Right cardiac atrium (tissue), 5 donors: Measurements from ENCODE around the gene MADCAM1. TPM values are rescaled to one million over a fixed set of nuclear protein-coding genes. Genes with fewer than 3 reads are reported as not detected.

Source experiments
- ATAC-seq, 2 donors: fragments of 200-7000 bp; cut with Tn5 transposase; one replicate each; pipeline versions ENCODE4 v1.8.0 to v1.9.1; 2020; ENCODE audit warnings: moderate library complexity in 2 of 2, mild to moderate bottlenecking in 1 of 2
- DNase-seq, 3 donors: peaks; one replicate each; pipeline ENCODE4 v3.0.0-alpha.2; 2020
- H3K27ac ChIP-seq: one replicate; pipeline ENCODE4 v1.5.1; 2013; ENCODE audit warnings: mild to moderate bottlenecking, low read length, control low read depth, moderate library complexity
- H3K27me3 ChIP-seq: one replicate; pipeline ENCODE4 v1.6.1; 2013; ENCODE audit not compliant: control insufficient read depth, insufficient read depth
- H3K4me1 ChIP-seq: one replicate; pipeline ENCODE4 v1.6.1; 2013; ENCODE audit warnings: low read length; ENCODE audit not compliant: control insufficient read depth, insufficient read depth
- H3K4me3 ChIP-seq: one replicate; pipeline ENCODE4 v1.5.1; 2013; ENCODE audit warnings: low read length, control low read depth
- H3K9me3 ChIP-seq: one replicate; pipeline ENCODE4 v1.6.1; 2013; ENCODE audit warnings: low read length; ENCODE audit not compliant: control insufficient read depth
- WGBS: extraction: QIAGEN DNeasy Blood & Tissue Kit; methylation state at CpG from one replicate; pipeline ENCODE4 v1.1.7; 2013; 5-methylcytosine and 5-hydroxymethylcytosine counted together
- intact Hi-C, 4 donors: fragments of 100-400 bp; cut with DNase I; formaldehyde crosslinking; loops; one replicate each; pipeline versions ENCODE4 v1.11.0 to v1.14.0; 2022 to 2023
- polyA plus RNA-seq: library from polyadenylated mRNA; stranded (reverse); fragments of 200-250 nt; gene quantifications from one replicate; pipeline ENCODE4 v1.2.3, GENCODE V29; 2013
- total RNA-seq, 4 donors: library from RNA; stranded (reverse); fragmentation: NEBNext Ultra II Directional; extraction: Animal tissue kit (Norgen Biotek cat#: 25700); gene quantifications; one replicate each; pipeline ENCODE4 v1.2.1, GENCODE V29; 2021
- donor health status: healthy with polysubstance abuse.
- donor health status: DM: no; HTN: yes; CAD: no.
- donor health status: DM: no; HTN: no; CAD: no.
- donor health status: DM: no; HTN: yes; CAD: no; lungs with severe emphysema.
- donor health status: DM: yes; HTN: yes; CAD: no.

The MADCAM1 gene
- total and polyA plus RNA-seq, 5 donors, result 0.27 to 0.59 (median 0.34) TPM

DNA sequence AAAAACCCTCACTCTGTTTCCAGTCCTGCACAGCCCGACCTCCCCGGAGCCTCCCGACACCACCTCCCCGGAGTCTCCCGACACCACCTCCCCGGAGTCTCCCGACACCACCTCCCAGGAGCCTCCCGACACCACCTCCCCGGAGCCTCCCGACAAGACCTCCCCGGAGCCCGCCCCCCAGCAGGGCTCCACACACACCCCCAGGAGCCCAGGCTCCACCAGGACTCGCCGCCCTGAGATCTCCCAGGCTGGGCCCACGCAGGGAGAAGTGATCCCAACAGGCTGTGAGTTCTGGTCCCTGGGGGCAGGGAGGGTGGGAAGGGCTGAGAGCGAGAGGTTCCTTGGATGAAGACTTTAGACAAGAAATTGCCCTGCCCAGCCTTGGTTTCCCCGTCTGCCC lies 5.4 kb downstream of the MADCAM1 start:
- Histone ChIP-seq H3K27me3 (no peaks in the 10 kb centered on the region), H3K4me3 (no peak overlapping the region), H3K9me3 (no peaks in the 10 kb centered on the region), H3K27ac (no peak overlapping the region), H3K4me1 (no peaks in the 10 kb centered on the region)
- WGBS, result 84% methylated on average over 17 of the region's 17 CpGs
- intact Hi-C loops, result no loop called here
- no peak for ATAC-seq
- DNase-seq, result peak in 2 of 3 donors; percentile 37 to 54

DNA sequence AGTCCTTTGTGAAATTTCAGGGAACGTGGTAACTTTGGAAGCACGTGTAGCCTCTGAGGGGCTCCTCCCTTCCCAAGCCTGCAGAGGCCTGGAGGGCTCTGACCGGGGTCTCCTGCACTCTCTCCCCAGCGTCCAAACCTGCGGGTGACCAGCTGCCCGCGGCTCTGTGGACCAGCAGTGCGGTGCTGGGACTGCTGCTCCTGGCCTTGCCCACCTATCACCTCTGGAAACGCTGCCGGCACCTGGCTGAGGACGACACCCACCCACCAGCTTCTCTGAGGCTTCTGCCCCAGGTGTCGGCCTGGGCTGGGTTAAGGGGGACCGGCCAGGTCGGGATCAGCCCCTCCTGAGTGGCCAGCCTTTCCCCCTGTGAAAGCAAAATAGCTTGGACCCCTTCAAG lies 8.3 kb downstream of the MADCAM1 start:
- DNase-seq (peak in 2 of 3 donors; percentile 46 to 58), ATAC-seq (no peak)
- WGBS, result 89% methylated on average over 14 of the region's 14 CpGs
- Histone ChIP-seq H3K9me3 (no peaks in the 10 kb centered on the region), H3K27me3 (no peaks in the 10 kb centered on the region), H3K4me1 (no peaks in the 10 kb centered on the region), H3K27ac (no peak overlapping the region), H3K4me3 (no peak overlapping the region)
- intact Hi-C loops, result no loop called here

DNA sequence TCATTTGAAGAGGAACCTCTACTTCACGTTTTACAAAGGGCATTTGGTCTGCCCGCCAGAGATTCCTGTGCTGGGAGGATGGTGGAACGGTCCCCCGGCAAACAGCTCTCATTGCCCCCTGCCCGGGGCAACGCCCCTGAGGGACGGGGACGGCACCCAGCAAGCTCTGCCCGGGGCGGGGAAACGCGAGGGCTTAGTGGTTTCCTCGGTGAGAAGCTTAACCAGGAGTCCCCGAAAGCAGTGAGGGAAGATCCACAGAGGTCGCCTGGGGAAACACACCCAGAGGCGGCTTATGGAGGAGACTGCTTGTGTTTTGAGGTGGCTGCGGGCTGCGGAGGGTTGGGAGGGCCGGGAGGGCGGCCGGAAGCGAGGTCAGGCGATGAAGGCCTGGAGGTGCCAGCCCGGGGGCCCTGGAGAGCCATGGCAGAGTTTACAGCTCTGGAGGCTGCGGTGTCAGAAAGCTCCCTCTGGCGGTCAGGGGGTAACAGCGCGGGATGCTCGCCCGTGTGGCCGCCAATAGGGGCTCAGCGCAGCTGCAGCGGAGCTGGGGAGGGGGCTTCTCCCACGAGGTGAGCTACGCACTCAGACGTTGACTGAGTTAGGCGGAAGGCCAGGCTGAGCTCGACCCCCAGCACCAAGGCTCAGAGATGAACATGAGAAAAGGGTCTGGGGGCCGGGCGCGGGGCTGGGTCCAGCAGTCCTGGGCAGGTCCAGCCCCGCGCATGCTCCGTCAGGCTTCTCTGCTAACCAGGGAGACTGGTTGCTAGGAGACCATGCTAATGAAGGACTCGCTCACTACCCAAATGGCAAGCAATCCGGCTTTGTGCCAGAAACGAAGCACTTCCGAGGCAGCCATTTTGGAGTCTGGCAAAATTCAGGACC lies 10.4 kb downstream of the MADCAM1 start:
- DNase-seq, result peak; percentile 98 to 99 (median 99)
- Histone ChIP-seq H3K4me1 (no peaks in the 10 kb centered on the region), H3K27me3 (no peaks in the 10 kb centered on the region), H3K9me3 (no peaks in the 10 kb centered on the region), H3K4me3 (peak overlapping the region; percentile 57), H3K27ac (peak overlapping the region; percentile 84)
- intact Hi-C loops, result no loop called here
- 4% methylated on average over 48 of the region's 48 CpGs for WGBS
- peak; percentile 91 to 94 for ATAC-seq

DNA sequence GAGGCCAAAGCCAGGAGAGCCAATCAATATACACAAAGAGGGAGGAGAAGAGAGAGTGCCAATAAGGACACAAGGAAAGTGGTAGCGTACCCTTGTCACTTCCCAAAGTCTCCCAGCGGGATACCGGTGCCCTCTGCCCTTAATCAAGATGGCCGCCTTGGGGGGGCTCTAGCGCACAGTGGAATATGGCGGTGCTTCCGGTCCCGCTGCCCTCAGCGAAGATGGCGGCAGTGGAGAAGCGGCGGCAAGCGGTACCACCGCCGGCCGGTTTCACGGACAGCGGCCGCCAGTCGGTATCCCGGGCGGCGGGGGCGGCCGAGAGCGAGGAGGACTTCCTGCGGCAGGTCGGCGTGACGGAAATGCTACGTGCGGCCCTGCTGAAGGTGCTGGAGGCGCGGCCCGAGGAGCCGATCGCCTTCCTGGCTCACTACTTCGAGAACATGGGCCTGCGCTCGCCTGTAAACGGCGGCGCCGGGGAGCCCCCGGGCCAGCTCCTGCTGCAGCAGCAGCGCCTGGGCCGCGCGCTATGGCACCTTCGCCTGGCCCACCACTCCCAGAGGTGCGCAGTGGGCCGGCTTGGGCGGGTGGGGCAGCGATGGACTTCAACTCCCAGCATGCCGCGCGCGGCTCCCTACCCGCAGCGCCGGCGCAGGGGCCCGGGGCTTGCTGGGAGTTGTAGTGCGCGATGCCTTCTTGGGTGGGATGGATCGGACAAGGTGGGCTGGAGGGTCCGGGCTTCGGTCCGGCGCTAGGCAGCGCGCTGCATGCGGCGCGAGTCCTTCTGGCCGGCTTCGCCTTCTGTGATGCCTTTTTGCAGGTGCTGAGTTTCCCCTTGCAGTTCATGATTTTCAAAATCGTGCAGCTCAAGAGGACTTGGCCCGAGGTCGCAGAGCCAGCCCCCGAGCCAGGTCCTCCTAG lies 11.3 kb downstream of the MADCAM1 start, which contains the start of gene TPGS1:
Gene TPGS1 (plus strand): TSS at position 212 of the 918 bp plus-strand sequence. CDS start 10 bp downstream, at position 222.
- H3K4me1 ChIP-seq, result no peaks in the 10 kb centered on the region
- intact Hi-C loops, result no loop called here
- peak within 1 kb of the TSS; percentile 57 for H3K4me3 ChIP-seq
- H3K27ac ChIP-seq, result peak within 1 kb of the TSS; percentile 84
- no peaks in the 10 kb centered on the region for H3K27me3 ChIP-seq
- peak; percentile 92 to 94 for ATAC-seq
- H3K9me3 ChIP-seq, result no peaks in the 10 kb centered on the region
- peak; percentile 79 to 97 (median 96) for DNase-seq
- WGBS, result under 1% methylated on average over 81 of the region's 81 CpGs

DNA sequence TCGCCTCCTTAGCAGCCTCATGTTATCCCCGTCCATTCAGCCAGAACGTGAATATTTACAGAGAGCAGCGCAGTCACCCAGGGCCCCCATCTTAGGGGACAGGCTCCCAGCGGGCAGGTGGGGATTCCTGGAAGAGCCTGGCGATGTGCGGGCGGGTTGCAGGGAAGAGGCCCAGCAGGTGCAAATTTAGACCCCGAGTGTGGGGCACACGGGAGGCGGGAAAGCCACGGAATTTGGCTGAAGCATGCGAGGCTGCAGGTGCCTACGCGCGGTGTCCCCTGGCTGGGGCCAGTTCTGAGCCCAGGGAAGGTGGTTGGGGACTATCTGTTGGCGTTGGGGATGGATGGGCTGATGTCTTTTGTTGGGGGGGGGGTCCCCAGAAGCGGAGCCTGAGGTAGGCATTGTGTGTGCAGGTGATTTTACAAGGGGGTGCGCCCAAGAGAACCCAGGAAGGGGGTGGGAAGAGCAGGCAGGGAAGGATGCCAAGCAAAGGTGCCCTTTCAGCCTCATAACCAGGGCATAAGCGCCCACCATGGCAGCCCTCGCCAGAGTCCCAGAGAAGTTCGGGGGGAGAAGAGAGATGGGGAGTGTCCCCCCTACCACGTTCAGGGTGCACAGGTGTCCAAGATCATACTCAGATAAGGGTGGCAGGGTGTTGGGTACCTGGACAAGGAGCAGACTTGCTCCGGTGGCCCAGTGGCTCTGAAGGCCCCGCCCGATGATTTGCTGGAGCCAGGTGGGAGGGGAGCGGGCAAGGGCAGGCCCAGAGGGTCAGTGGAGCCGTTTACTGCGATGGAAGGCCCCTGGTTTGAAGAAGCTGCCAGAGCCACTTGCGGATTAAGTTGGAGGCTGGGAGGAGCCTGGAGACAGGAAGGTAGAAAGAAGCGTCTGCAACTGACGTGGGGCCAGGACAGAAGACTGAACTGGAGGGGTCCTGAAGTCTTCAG lies 12.2 kb downstream of the MADCAM1 start:
- Histone ChIP-seq H3K27me3 (no peaks in the 10 kb centered on the region), H3K27ac (no peak overlapping the region), H3K9me3 (no peaks in the 10 kb centered on the region), H3K4me3 (peak overlapping the region; percentile 57), H3K4me1 (no peaks in the 10 kb centered on the region)
- WGBS, result 61% methylated on average over 32 of the region's 32 CpGs
- DNase-seq (peak in 1 of 3 donors; percentile 50), ATAC-seq (no peak)
- intact Hi-C loops, result no loop called here

DNA sequence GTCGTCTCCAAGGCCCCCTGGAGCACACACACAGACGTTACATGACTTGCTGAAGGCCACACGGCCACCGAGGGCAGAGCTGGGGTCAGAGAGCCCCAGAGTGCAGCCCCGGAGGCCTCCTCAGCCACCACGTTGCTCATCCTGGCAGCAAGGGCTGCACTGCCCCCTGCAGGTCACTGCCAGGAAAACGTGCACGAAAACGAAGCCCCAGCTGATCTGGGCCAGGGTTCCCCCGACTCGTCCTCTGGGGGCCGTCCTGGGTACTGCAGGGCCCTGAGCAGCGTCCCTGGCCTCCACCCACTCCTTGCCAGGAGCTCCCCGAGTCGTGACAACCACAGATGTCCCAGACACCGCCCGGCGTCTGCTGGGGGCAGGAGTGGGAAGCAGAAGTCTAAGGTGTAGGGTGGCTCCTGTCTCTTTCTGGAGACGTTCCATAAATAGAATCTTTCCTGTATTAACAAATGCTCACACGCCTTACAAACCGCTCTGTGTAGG lies 14.4 kb downstream of the MADCAM1 start:
- H3K27ac ChIP-seq, result peak overlapping the region; percentile 14

DNA sequence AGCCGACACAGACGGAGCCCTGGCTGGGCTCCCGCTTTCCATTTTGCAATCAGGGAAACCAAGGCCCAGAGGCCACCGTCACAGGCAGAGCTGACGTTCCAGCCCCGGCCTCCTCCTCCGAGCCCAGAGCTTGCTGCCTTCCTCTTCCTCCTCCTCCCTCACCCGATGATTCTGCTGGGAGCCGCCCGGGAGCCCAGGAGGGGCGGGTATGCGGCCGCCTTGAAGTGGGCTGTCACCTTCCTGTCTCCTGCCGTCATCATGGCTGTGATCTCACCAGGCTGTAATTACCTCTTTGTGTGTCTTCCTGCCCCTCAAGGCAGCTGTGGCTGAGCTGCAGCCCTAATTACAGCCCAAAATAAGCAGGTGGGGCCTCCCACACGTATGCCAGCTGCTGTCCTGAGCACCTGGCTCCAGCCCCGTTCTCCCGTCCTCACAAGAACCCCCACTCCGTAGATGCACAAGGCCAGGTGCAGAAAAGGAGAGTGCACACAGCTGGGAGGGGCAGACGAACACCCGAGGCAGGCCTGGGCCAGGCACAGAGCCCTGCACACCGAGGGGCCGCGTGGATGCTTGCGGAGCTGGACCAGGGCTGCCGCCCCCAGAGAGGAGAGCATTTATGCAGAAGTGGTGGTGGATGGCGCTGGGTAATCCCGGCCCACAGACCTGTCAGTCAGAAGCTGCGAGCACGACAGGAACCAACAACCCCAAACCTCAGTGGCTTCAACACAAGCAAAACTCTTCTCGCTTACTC lies 15.0 kb downstream of the MADCAM1 start:
- WGBS, result 58% methylated on average over 30 of the region's 30 CpGs
- Histone ChIP-seq H3K4me1 (no peaks in the 10 kb centered on the region), H3K27me3 (no peaks in the 10 kb centered on the region), H3K9me3 (no peaks in the 10 kb centered on the region), H3K4me3 (no peak overlapping the region), H3K27ac (peak overlapping the region; percentile 14)
- DNase-seq (peak in 2 of 3 donors; percentile 72 to 75), ATAC-seq (peak in 1 of 2 donors; percentile 9)
- intact Hi-C loops, result no loop called here

More for the DNA sequence above, 14.4 kb downstream of the MADCAM1 start:
- H3K4me1 ChIP-seq, result no peaks in the 10 kb centered on the region
- peak in 1 of 2 donors; percentile 10 for ATAC-seq
- 23% methylated on average over 21 of the region's 21 CpGs for WGBS
- intact Hi-C loops, result no loop called here
- H3K27me3 ChIP-seq, result no peaks in the 10 kb centered on the region
- no peaks in the 10 kb centered on the region for H3K9me3 ChIP-seq
- no peak overlapping the region for H3K4me3 ChIP-seq
- DNase-seq, result peak; percentile 84 to 90 (median 85)

DNA sequence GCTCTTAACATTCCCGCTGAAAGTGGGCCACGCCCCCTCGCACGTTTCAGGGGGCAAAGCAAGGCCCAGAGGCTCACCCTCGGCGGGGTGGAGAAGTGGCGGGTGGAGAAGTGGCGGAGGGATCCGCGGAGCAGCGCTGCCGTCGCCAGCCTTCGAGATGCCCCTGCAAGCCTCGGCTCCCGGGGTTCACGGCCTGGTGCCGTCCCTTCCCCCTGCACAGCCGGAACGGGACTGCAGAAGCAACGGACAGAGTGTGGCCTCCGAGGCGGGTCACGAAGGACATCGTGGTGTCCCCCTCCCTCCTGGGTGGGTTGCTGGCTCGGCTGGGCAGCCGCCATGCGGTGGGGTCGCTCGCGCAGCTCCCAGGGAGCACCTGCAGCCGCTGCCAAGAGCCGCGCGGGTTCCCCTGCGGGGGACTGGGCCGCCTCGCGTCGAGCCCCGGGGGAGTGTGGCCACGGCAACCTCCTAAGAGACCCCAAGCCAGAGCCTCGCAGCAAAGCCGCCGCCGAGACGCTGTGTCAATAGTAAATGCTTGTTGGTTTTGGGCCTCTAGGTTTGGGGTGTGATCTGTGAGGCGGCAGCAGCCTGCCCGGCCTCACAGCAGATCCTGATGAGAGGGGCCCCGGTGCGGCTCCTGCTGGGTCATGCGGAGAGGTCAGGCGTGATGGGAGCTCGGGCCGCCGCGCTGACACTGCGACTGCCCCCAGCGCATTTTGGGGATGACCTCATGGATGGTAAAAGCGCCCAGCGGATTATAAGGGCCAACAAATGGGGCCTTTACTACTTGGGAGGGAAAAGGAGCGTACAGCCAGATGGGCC lies 16.5 kb downstream of the MADCAM1 start:
- Histone ChIP-seq H3K27me3 (no peaks in the 10 kb centered on the region), H3K27ac (no peak overlapping the region), H3K4me3 (no peak overlapping the region), H3K4me1 (no peaks in the 10 kb centered on the region), H3K9me3 (no peaks in the 10 kb centered on the region)
- DNase-seq (peak; percentile 21 to 63 (median 62)), ATAC-seq (no peak)
- 33% methylated on average over 62 of the region's 62 CpGs for WGBS
- intact Hi-C loops, result no loop called here
